Cardiac septum (tissue), 1 donor: ENCODE measurements around the gene PDGFB. TPM values are rescaled to one million over a fixed set of nuclear protein-coding genes. Genes with fewer than 3 reads are reported as not detected.
A peak's percentile ranks its signal among the peaks of the same experiment; 100 is the strongest.

Source experiments
- DNase-seq: peaks from one replicate; pipeline ENCODE4 v3.0.0-alpha.2; 2020; ENCODE audit warnings: low spot score
- intact Hi-C: fragments of 100-400 bp; cut with DNase I; formaldehyde crosslinking; loops from one replicate; pipeline ENCODE4 v1.14.0; 2022
- total RNA-seq: library from RNA; stranded (reverse); fragmentation: NEBNext Ultra II Directional; extraction: Animal tissue kit (Norgen Biotek cat#: 25700); gene quantifications from one replicate; pipeline ENCODE4 v1.2.1, GENCODE V29; 2021
- donor health status: DM: no; HTN: no; CAD: no.

The PDGFB gene
- total RNA-seq, 1 donor from 2014 or later, result 21.2 TPM

- no peak for DNase-seq
- intact Hi-C loops, result no loop called here
Measured at GRCh38 chr22:39244136-39244495, 666 bp downstream of the PDGFB start.

DNA sequence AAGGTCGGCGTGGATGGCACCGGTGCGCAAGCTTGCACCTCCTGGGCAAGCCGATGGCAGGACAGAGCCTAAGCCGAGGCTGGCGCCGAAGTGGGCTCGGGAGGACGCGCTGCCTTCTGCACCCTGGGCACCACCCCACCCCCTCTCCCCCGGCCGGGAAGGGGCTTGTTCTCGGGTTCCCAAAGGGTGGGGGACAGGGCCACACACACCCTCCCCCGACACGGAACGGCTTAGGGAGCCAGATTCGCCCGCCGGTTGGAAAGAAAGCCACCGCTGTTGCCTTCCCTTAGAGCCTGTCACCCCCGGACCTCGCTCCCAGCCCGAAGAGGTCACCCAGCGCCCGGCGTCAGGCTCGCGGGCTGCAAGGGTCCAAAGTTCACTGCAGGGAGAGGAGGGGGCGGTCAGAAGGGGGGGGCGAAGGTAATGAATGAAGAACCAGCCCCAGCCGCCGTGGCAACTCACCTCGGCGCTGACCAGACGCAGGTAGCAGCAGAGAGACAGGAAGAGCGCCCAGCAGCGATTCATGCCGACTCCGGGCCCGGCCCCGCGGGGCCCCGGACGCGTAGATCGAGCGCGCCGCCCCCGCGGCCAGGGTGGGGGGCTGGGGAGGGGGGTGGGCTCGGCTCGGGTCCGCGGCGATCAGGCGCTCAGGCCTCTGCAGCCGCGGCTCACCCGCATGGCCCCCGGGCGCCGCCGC, 1.2 kb downstream of the PDGFB start:
- DNase-seq, result no peak
- intact Hi-C loops, result loop anchor here (2.0 kb wide), 1 partner anchor 39 kb away; no protein-coding TSS in a partner anchor

GRCh38 chr22:39242595-39243438, 2.0 kb downstream of the PDGFB start:
- intact Hi-C loops, result loop anchor here (2.0 kb wide), 1 partner anchor 40 kb away; no protein-coding TSS in a partner anchor
- no peak for DNase-seq

DNA sequence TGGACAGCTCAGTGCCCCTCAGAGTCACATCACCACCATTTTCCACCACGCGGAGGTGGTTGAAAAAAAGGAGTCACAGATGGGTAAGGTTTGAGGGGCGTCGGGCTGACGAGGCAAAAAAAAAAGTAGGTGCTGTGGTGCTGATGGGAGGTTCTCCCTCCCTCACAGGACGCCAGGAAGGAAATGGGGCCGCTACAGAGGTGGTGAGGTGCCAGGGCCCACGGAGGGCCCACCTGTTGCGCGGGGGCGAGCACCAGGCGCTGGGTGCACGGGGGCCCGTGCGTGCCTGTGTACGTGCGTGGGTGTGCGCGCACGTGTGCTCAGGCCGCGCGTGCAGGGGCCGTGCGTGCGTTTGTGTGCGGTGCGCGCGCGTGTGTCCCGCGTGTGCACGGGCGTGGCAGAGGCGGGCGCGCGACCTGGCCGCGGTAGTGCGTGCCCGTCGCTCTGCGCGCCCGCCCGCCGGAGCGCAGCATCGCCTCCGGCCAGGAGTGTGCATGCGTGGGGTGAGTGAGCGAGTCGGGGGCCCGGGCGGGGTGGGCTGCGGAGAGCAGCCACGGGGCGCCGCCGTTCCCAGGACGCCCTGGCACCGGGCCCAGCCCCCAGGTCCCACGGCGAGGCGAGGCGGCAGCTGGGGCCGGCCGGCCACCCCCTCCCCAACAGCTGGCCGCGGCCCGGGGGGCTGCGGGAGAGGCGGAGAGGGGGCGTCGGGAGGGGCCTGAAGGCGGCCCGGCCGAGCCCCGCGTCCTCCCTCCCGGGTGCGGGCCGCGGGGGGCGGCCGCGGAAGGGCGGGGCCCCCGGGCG, 2.8 kb downstream of the PDGFB start:
- DNase-seq, result no peak

GRCh38 chr22:39240831-39241793, 3.7 kb downstream of the PDGFB start:
- intact Hi-C loops, result no loop called here
- DNase-seq, result no peak

More for the DNA sequence above, 2.8 kb downstream of the PDGFB start:
- intact Hi-C loops, result loop anchor here (2.0 kb wide), 1 partner anchor 41 kb away; no protein-coding TSS in a partner anchor

GRCh38 chr22:39239561-39240423, 5.0 kb downstream of the PDGFB start:
- DNase-seq, result no peak
- intact Hi-C loops, result loop anchor here (5.0 kb wide), 1 partner anchor 73 kb away; no protein-coding TSS in a partner anchor

DNA sequence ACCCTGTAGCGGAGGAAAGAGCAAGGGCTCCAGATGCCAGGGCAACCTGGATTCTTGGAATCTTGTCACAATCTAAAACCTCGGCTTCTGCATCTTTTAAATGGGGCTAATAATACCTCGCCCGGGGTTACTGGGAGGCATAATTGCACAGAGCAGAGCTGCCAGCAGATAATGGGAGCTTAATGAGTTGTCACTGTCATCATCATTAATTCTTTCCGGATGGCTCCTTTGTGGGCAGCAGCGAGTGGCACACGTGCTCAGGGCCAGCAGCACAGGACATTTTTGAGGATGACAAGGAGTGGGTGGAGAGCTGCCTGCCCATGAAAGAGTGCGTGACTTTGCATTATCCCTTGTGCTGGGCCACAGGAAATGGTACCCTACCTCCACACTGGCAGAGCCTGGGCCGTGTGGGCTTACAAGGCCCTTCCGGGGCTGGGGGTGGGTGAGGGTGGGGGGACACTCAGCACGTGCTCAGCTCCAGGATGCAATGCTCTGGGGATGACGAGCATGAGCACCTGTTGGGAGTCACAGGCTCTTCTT, 5.7 kb downstream of the PDGFB start:
- DNase-seq, result no peak
- intact Hi-C loops, result loop anchor here (5.0 kb wide), 1 partner anchor 73 kb away; no protein-coding TSS in a partner anchor

DNA sequence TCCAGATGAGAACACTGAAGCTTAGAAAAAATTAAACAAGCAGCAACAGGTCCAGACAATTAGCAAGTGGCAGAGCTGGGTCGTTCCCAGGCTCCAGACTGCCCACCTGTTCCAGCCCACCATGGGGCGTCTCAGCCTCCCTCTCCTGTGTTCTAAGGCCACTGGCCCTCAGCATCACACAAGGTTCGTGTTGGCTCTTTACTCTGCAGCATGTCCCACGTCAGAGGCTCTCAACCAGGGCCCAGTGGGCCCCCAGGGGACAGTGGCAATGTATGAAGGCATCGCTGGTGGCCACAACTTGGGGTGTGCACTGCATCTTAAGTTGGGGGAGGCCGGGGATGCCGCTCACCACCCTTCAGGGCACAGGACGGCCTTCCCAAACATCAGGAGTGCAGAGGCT, 6.2 kb downstream of the PDGFB start:
- DNase-seq, result no peak
- intact Hi-C loops, result loop anchor here (5.0 kb wide), 1 partner anchor 74 kb away; no protein-coding TSS in a partner anchor

- no peak for DNase-seq
- intact Hi-C loops, result loop anchor here (5.0 kb wide), 1 partner anchor 74 kb away; no protein-coding TSS in a partner anchor
Measured at GRCh38 chr22:39238101-39238466, 6.7 kb downstream of the PDGFB start.

DNA sequence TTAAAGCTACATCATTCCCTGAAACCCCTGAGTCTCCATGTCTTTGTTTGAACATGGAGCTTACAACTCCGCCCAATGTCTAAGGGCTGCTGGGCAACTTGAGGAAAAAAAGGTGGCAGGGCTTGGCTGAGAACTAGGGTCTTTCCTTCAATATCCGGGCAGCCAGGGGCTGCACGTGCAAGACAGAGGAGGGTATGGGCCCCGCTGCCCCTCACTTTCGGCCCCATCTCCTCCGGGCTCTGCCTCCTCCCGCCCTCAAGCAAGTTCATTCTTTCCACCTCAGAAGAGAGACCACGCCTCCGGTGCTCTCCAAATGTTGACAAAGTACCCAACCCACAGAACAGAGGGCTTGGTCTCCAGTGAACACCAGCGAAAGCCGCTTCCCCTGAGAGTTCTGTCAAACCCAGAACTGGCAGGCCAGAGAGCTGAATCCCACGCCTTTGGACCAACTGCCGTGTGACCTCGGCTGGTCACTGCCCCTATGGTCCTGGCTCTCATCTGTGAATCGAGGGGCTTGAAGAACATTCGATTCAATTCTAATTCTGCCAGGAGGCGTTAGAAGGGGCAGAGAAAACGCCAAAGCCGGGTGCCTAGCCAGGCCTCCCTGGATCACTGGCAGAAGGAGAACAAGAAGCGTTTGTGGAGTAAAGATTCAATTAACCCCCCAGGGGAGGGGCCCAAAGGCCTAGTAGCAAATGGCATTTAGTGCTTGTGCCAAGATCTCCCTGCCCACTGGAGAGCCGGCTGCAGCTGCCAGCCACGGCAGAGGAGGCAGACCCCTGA, 7.3 kb downstream of the PDGFB start:
- intact Hi-C loops, result loop anchor here (5.0 kb wide), 1 partner anchor 75 kb away; no protein-coding TSS in a partner anchor
- DNase-seq, result no peak

DNA sequence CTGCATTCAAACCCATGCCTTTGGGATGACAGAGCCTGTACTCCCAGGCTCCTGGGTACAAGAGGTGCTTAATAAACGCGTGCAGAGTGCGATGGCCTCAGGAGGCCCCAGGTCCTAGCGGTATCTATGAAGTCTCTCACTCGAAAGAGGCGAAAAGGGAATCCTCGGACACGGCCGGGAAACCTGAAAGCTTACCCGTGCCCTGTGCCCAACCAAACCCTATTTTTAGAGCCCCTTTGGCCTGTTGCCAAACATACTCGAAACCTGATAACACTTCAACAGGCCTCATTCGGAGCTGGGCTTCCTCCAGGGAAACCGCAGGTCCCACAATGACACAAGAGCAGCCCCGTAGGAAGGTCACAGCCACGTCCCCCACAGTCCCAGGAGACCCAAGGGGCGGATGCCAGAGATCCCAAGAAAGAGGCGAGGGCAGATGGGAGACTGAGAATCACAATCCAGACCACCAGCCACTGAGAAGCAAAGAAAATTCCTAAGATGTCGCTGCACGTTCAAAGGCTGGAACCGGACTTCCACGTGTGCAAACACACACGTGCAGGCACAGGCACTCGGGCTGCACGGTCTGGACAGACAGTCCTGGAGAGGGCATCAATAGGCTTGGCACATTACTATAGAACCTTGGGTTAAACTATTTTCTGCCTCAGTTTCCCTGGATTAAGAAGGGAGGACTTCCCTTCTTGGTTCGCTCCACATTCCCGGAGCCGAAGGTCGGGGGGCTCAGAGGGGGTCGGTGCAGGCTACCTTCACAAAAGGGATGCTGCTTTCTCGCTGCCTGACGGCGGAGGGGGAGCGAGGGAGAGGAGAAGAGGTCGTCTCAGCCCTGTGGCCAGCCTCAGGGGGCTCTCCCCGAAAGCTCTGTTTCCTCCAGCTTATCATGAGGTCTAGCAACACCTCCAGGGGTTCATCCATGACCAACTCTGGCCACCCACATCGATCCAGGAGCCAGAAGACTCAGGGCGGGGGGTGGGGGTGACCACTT, 8.2 kb downstream of the PDGFB start:
- intact Hi-C loops, result loop anchor here (1.0 to 5.0 kb wide), 2 partner anchors 17 to 76 kb away; no protein-coding TSS in a partner anchor

DNA sequence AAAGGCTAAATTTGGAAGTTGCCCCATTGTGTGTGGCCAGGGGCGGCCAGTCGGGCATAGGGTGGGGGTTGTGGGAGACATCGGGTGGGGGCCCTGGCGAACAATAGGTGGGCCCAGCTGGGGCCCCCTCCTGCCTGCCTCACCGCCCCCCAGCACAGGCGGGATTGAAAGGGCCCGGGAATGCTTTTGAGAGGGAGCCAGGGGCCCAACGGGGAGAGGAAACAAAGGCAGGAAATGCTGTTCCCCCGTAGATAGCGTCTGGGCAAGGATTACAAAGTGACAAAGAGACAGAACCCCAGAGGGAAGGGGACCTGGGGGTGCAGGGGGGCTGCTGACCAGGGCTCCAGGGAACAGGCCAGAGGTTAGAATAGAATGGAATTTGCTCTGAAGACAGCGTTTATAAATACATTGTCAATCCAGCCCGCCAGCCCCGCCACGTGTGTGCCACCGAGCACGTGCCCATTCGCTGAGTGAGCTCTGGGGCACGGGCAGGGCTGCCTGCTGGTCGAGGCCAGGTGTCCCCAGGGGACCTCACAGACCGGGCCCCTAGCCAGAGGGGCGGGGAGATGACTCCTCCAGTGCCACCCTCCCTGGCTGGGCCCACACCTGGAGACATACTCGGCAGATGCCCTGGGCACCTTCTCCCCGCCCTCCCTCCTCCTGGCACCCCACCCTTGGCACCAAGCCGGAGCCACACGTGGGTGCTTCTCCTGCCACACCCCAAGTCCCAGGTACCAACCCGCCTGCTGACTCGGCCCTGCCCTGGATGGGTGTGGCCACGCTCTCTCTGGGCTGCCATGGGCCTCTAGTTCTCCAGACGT, 9.7 kb downstream of the PDGFB start:
- peak; percentile 88 for DNase-seq
- intact Hi-C loops, result loop anchor here (2.0 to 5.0 kb wide), 2 partner anchors 58 to 77 kb away; no protein-coding TSS in a partner anchor

More for the DNA sequence above, 8.2 kb downstream of the PDGFB start:
- peak; percentile 88 for DNase-seq

GRCh38 chr22:39234472-39234787, 10.4 kb downstream of the PDGFB start:
- peak; percentile 87 for DNase-seq
- intact Hi-C loops, result loop anchor here (2.0 kb wide), 1 partner anchor 58 kb away; no protein-coding TSS in a partner anchor

DNA sequence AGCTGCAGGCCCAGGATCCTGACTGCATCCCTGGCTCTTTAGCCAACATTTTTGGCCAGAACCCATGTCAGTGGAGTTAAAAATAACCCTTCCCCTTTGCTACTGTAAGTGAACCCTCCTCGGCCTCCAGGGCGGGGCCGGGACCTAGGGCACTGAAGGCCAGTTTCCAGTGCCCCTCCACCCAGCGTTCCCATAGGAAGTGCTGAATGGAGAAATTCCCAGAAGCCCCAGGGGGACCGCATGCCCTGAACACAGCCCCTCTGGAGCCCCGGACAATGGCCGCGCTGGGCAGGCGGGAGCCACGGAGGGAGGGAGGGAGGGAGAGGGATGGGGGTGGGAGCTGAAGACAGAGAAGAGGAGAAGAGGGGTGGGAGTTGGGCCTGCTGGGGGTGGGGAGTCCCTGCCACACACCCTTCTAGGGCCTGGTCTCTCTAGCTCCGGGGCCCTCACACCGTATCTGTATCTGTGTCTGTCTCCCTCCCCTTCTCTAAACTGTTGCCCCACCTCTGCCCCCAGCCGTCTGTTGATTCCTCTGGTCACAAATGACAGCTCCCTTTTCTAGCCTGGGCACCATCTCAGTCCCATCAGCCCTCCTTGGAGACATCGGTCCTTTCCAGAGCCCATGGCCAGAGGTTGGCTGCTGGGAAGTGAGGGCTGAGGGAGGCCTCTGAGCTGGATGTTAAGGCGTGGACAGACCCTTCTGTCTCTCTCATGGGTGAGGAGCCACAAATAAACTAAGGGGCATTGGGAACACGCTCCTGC, 10.9 kb downstream of the PDGFB start:
- DNase-seq, result no peak
- intact Hi-C loops, result loop anchor here (2.0 kb wide), 1 partner anchor 57 kb away; no protein-coding TSS in a partner anchor
